Measurements from ENCODE around the gene ENC1.

DNA sequence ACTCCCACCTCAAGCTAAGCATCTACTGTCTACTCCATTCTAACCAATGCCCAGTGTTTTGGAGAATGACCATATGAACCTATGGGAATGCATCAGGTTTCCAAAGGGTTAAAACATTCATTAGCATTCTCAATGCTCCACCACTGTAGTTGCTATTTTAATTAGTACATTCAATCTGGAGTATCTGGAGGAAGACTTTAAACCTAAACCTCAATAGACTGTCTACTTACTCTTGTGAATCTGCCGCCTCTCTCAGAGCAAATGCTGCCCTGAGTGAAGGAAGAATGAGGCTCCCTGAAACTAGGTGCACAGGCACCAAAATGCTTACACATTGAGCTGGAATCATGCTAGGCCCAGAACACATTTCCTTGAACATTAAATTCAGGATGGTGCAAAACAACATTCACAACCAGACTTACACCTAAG lies 2.0 kb downstream of the ENC1 start:
- TF ChIP-seq, protein P1, sequence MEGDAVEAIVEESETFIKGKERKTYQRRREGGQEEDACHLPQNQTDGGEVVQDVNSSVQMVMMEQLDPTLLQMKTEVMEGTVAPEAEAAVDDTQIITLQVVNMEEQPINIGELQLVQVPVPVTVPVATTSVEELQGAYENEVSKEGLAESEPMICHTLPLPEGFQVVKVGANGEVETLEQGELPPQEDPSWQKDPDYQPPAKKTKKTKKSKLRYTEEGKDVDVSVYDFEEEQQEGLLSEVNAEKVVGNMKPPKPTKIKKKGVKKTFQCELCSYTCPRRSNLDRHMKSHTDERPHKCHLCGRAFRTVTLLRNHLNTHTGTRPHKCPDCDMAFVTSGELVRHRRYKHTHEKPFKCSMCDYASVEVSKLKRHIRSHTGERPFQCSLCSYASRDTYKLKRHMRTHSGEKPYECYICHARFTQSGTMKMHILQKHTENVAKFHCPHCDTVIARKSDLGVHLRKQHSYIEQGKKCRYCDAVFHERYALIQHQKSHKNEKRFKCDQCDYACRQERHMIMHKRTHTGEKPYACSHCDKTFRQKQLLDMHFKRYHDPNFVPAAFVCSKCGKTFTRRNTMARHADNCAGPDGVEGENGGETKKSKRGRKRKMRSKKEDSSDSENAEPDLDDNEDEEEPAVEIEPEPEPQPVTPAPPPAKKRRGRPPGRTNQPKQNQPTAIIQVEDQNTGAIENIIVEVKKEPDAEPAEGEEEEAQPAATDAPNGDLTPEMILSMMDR (IDR thresholded peaks at IDR 0.05): no peak
- no peak for TF ChIP-seq POLR2AphosphoS5 (IDR thresholded peaks at IDR 0.05; ENCODE audit: low read depth, low read length)
